DOHH2 (cell line): Measurements from ENCODE around the gene CCDC80.

Experiments
- CTCF ChIP-seq: fragments of 200-600 bp; sonication (generic); IDR thresholded peaks from one replicate; pipeline ENCODE4 v1.5.1; 2014; ENCODE audit warnings: antibody characterized with exemption, mild to moderate bottlenecking, low read depth, low read length; ENCODE audit not compliant: poor library complexity, severe bottlenecking
- EZH2phosphoT487 ChIP-seq: fragments of 200-600 bp; sonication (generic); IDR thresholded peaks from 2 replicates; pipeline ENCODE4 v1.6.1; 2017; ENCODE audit warnings: borderline replicate concordance, mild to moderate bottlenecking, antibody characterized with exemption, low read length, moderate library complexity, mixed read lengths

GRCh38 chr3:112598731-112599130, 42.2 kb downstream of the CCDC80 start:
- TF ChIP-seq CTCF (no peak), EZH2phosphoT487 (no peak)
